Activated naive CD8-positive, alpha-beta T cell treated with anti-CD3 and anti-CD28 coated beads for 36 hours (primary cell): ENCODE data around the gene TESMIN. TPM values are rescaled to one million over a fixed set of nuclear protein-coding genes. Genes with fewer than 3 reads are reported as not detected.

Source experiments
- DNase-seq: peaks from one replicate; pipeline ENCODE4 v3.0.0; 2021
- H3K27ac Mint-ChIP-seq: one replicate; pipeline ENCODE4 v1.8.0; 2022; ENCODE audit warnings: mild to moderate bottlenecking, moderate library complexity, mixed read lengths
- H3K27me3 Mint-ChIP-seq: one replicate; pipeline ENCODE4 v1.8.0; 2022; ENCODE audit warnings: mild to moderate bottlenecking, mixed read lengths
- H3K36me3 Mint-ChIP-seq: one replicate; pipeline ENCODE4 v1.8.0; 2021; ENCODE audit warnings: mild to moderate bottlenecking, mixed read lengths
- H3K4me1 Mint-ChIP-seq: one replicate; pipeline ENCODE4 v1.8.0; 2021; ENCODE audit warnings: mixed read lengths
- H3K4me3 Mint-ChIP-seq: one replicate; pipeline ENCODE4 v1.8.0; 2022; ENCODE audit warnings: mild to moderate bottlenecking, moderate library complexity, mixed read lengths
- H3K9me3 Mint-ChIP-seq: one replicate; pipeline ENCODE4 v1.8.0; 2022; ENCODE audit warnings: mixed read lengths
- total RNA-seq, 2 experiments: library from RNA; stranded (reverse); gene quantifications; one replicate each; pipeline ENCODE4 v1.2.3, GENCODE V29; 2021

The TESMIN gene
- total RNA-seq, 2 experiments from 2014 or later, result 2.2 to 3.2 TPM

DNA sequence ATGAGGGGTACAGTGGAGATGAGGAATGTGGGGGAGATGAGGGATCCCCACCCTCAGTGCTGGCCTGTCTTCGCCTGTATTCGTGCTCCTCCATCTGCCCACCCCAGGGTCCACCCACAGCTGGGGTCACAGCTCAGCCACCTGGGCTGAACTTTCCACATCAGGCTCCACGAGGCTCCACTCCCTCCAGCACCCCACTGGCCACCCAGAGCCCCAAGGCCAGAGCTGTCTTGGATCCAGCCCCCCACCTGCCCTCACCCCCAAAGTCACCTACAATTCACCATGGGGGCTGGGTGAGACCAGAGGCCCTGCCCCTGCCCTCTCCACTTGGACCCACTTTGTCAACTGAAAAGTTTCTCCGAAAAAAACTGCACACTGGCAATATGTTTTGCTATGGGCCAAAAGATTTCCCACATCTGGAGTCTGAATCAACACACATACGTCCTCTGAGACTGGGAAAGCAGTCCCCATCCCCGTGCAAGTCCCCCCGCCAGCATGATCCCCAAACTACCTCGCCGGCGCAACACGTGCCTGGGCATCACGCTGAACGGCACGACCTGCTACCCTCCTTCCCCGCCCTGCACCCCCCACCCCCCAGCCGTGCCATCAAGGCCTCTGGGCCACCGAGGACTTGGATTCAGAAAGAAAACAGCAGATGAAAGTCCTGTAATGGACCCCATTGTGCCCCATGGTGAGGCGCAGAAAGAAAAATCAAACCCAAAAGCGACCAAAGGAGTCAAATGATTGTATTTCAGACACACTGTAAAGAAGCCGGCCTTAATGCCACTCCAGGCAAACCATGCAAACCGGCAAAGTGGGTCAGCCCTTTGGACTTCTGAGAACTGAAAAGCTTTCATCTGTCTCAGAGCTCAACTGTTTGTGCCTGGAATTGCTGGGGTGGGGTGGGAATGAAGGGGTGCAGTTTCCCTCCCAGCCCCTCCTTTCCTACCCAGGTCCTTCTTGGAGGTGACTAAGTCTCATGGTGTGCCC is 83.5 kb downstream of the TESMIN start:
- H3K27ac Mint-ChIP-seq, result no peak overlapping the region
- DNase-seq, result no peak
- H3K4me3 Mint-ChIP-seq, result no peak overlapping the region
- H3K9me3 Mint-ChIP-seq, result no peaks in the 10 kb centered on the region
- no peaks in the 10 kb centered on the region for H3K36me3 Mint-ChIP-seq
- no peaks in the 10 kb centered on the region for H3K4me1 Mint-ChIP-seq
- peaks cover 12% of the 10 kb centered on the region for H3K27me3 Mint-ChIP-seq

DNA sequence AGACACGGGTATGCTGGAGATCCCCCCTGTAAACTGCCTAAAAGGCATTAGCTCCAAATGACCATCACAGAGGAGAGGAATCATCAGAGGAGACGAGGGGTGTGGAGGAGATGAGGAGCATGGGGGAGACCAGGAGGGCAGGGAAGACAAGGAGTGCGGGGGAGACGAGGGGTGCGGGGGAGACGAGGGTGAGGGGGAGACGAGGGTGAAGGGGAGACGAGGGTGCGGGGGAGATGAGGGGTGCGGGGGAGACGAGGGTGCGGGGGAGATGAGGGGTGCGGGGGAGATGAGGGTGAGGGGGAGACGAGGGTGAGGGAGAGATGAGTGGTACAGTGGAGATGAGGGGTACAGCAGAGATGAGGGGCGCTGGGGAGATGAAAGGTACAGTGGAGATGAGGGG is 84.5 kb downstream of the TESMIN start:
- no peak for DNase-seq
- Mint-ChIP-seq H3K27me3 (peaks cover 18% of the 10 kb centered on the region), H3K4me1 (no peaks in the 10 kb centered on the region)

DNA sequence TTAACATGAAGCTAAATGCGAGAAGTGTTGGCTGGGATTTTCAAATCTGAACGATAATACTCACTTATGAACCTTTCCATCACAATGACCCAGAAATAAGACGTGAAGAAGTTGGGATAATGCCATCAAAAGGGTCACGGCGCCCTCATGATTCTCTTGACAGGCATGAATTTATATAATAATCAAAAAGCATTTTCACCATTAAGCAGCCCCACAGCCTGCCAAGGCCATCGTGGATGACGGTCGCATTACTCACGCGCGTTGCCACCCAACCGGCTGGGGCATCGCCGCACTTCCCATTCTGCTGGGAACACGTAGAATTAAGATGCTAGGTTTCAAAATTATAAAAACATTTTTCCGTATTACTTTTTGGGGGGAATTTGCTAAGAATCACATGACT is 85.9 kb downstream of the TESMIN start:
- Mint-ChIP-seq H3K4me1 (no peaks in the 10 kb centered on the region), H3K4me3 (no peak overlapping the region), H3K27ac (no peak overlapping the region), H3K9me3 (no peaks in the 10 kb centered on the region), H3K36me3 (no peaks in the 10 kb centered on the region), H3K27me3 (peaks cover 18% of the 10 kb centered on the region)
- no peak for DNase-seq

More for the DNA sequence above, 84.5 kb downstream of the TESMIN start:
- no peak overlapping the region for H3K27ac Mint-ChIP-seq
- no peaks in the 10 kb centered on the region for H3K36me3 Mint-ChIP-seq
- H3K9me3 Mint-ChIP-seq, result no peaks in the 10 kb centered on the region
- no peak overlapping the region for H3K4me3 Mint-ChIP-seq

DNA sequence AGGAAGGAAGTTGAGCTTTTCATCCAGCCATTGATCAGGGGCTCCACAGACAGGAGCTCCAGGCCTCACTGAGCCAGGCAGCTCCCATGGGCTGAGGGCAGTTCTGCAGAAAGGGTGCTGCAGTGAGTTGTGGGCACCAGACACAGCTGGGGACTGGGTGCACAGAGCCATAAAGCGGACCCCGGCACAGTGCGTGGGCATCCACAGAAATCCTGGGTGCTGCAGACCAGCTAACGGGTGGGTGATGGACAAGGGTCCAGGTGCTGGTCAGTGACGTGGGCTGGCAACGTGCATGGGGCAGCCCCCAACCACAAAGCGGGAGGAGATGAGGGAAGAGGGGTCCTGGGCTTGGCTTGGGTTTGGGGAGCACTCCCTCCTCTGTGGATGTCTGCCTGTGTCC is 86.4 kb downstream of the TESMIN start:
- no peaks in the 10 kb centered on the region for H3K4me1 Mint-ChIP-seq
- peaks cover 18% of the 10 kb centered on the region for H3K27me3 Mint-ChIP-seq
- H3K27ac Mint-ChIP-seq, result no peak overlapping the region
- no peak for DNase-seq
- H3K36me3 Mint-ChIP-seq, result no peaks in the 10 kb centered on the region
- no peak overlapping the region for H3K4me3 Mint-ChIP-seq
- H3K9me3 Mint-ChIP-seq, result no peaks in the 10 kb centered on the region

DNA sequence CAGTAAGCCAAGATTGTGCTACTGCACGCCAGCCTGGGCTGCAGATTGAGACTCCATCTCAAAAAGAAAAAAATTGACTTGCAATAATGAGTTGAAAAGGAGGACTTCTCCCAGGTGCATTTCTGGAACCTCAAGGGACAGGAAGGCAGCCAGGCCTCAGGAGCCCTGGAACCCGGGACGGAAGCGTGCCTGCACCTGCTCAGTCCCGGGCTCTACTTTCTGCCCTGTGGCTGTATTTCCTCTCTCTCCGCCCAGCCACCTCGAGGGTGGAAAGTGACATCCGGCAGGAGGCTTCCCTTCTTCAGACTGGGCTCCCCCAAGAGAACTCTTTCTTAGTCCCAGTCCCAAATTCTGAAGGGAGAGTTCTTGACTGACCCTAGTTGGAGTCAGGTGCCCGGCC is 87.2 kb downstream of the TESMIN start:
- Mint-ChIP-seq H3K27ac (no peak overlapping the region), H3K4me1 (no peaks in the 10 kb centered on the region), H3K9me3 (no peaks in the 10 kb centered on the region), H3K4me3 (no peak overlapping the region), H3K36me3 (no peaks in the 10 kb centered on the region), H3K27me3 (peaks cover 18% of the 10 kb centered on the region)
- DNase-seq, result no peak

DNA sequence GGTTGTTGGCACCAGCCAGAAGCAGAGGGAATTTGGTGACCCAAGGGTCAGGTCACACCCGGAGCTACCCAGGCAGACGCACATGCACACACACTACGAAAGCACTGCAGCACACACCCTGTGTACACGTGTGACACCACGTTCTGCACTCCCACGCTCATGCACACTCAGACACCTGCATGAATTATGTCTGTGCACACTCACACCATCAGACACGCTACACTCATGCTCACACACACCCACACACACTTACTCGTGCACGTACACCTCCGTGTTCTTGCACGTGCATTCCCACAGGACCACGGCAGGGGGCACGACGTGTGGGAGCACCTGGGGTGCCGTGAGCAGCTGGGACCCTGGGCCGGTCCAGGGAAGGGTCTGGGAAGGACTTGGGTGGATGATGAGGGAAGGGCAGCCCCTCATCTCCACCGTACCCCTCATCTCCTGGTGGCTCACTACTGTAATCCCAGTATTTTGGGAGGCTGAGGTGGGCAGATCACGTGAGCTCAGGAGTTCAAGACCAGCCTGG is 87.8 kb downstream of the TESMIN start:
- H3K4me3 Mint-ChIP-seq, result no peak overlapping the region
- no peaks in the 10 kb centered on the region for H3K4me1 Mint-ChIP-seq
- H3K36me3 Mint-ChIP-seq, result no peaks in the 10 kb centered on the region
- H3K27me3 Mint-ChIP-seq, result peaks cover 18% of the 10 kb centered on the region
- H3K27ac Mint-ChIP-seq, result no peak overlapping the region
- DNase-seq, result no peak
- no peaks in the 10 kb centered on the region for H3K9me3 Mint-ChIP-seq

DNA sequence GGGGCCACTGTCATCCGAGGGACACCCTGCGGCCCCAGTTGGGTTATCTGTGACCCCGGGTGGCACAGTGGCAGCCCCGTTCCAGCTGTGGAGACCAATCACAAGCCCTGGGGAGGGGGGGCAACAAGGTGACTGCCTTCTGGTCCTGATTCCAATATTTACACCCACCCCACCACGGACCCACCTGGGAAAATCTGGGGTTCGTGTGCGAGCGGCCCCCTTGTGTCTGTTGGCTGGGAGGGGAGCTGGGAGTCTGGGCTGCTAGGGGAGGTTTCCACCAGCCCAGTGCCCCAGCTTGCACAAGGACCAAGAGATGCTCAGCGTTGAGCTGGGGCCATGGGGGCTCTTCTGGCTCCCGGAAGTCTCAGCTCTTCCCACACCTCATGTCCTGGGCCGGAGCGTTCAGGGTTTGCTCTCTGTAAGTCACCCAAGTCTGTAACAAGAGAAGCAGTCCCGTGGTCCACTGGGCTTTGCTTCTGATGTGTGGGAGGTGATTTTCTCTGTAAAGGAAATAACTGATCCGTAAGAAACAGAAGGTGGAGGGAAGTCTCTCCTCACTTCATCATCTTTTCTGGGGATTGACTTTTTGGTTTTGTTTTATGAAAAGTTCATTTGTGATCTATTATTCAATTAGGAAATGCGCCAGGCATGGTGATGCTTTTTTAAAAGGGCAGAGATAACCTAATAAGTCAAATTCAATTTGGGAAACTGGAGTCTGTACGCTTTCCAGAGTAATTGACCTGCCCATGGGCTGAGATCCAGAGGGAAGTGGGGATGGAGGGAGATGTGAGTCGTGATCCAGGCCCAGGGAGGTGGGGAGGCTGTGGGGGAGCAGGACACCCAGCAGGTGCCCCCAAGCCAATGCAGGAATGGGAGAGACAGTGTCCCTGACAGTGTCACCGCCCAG is 89.4 kb downstream of the TESMIN start:
- H3K27ac Mint-ChIP-seq, result no peak overlapping the region
- no peak for DNase-seq
- no peaks in the 10 kb centered on the region for H3K36me3 Mint-ChIP-seq
- H3K27me3 Mint-ChIP-seq, result peaks cover 18% of the 10 kb centered on the region
- H3K4me3 Mint-ChIP-seq, result no peak overlapping the region
- H3K9me3 Mint-ChIP-seq, result no peaks in the 10 kb centered on the region
- H3K4me1 Mint-ChIP-seq, result no peaks in the 10 kb centered on the region

DNA sequence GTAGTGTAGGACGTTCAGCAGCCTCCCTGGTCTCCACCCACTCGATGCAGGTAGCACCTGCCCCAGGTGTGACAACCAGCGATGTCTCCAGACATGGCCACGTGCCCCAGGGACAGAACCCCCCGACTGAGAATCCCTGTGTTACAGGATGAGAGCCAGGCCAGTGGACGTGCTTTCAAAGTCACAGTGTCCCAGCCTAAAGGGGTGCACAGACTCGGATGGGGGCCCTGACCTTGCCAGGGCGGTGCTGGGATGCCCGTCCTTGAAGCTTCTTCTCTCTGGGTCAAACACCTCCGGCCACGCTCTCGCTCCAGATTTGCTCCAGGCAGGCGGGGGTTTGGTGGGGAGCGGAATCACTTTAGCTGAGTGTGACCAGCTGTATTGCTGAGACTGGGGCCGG is 90.3 kb downstream of the TESMIN start:
- Mint-ChIP-seq H3K4me1 (no peaks in the 10 kb centered on the region), H3K27ac (no peak overlapping the region), H3K4me3 (no peak overlapping the region), H3K27me3 (peaks cover 18% of the 10 kb centered on the region), H3K9me3 (no peaks in the 10 kb centered on the region), H3K36me3 (no peaks in the 10 kb centered on the region)
- no peak for DNase-seq

DNA sequence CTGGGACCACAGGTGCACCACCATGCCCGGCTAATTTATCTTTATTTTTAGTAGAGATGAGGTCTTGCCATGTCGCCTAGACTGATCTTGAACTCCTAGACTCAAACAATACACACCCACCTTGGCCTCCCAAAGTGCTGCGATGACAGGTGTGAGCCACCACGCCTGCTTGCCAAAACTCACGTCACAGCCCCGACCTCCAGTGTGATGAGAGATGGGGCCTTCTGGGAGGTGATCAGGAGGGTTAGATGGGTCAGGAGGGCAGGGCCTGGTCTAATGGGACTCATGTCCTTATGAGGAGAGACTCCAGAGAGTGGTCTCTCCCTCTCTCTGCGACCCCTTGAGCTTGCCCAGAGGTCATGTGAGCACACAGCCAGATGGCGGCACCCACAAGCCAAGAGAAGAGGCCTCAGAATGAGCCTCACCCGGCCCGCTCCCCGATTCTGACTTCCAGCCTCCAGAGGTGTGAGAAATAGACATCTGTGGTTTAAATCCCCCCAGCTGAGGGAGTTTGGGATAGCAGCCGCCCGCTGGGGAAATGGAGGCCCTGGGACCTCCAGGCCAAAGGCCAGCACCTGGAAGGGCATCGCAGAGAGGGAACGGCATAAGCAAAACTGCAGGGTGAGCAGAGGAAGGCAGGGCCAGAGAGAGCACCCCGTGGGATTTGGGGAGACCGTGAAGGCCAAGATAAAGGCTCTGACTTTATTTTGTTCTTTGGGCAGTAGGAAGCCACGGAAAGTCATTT is 91.1 kb downstream of the TESMIN start:
- H3K36me3 Mint-ChIP-seq, result no peaks in the 10 kb centered on the region
- no peak overlapping the region for H3K27ac Mint-ChIP-seq
- no peak for DNase-seq
- H3K4me1 Mint-ChIP-seq, result no peaks in the 10 kb centered on the region
- no peaks in the 10 kb centered on the region for H3K9me3 Mint-ChIP-seq
- H3K27me3 Mint-ChIP-seq, result peaks cover 17% of the 10 kb centered on the region
- H3K4me3 Mint-ChIP-seq, result no peak overlapping the region

DNA sequence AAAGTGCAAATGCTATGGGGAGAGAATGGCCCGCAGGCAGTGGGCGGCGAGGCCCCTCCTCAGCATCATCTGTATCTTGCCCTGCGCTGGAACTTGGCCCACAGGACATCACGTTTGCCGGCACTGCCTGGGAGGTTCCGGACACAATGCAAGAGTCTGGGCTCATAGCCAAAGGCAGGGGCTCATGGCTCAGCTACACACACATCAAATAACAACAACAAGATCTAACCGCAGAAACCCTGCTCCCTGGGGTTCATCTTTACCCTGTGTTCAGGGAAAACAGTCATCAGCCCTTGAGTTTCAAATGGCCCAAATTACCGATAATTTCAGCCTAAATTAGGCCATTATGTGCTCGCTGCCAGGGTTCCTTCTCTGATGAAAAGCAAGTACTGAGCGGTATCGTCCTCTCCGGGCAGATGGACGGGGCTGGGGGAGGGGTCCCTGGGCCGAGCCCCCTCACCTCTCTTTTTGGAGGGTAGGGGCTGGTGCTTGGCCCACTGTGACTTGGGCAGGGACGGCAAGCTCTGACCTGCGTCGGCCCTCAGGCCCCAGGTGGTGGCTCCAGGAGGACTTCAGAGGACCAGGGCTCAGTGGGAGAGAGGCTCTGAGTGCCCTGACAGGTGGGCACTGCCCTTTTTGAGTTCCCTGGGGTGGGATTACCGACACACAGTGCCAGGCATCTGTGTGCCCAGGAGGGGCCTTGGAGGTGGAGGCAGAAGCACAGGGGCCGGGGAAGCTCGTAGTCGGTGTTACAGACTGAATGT is 92.0 kb downstream of the TESMIN start:
- Mint-ChIP-seq H3K4me3 (no peak overlapping the region), H3K27me3 (peaks cover 8% of the 10 kb centered on the region), H3K36me3 (no peaks in the 10 kb centered on the region), H3K4me1 (no peaks in the 10 kb centered on the region), H3K9me3 (no peaks in the 10 kb centered on the region), H3K27ac (no peak overlapping the region)
- DNase-seq, result no peak

DNA sequence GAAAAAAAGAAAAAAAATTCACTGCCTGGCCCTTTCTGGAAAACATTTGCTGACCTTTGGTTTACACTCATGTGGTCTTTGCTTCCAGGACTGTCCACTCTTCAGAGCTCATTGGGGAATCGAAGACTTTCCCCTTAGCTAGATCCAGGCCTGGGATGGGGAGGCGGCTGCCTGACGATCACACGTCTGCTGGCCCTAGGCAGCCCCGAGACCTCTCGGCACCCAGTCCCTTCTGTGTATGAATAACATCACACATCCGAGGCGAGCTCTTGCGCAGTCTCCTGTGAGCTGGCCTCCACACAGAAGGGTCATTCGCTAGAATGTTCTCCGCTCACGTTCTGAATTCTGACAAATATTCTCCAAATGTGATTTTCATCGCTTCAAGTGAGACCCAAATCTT is 92.7 kb downstream of the TESMIN start:
- H3K9me3 Mint-ChIP-seq, result no peaks in the 10 kb centered on the region
- no peak for DNase-seq
- peaks cover 7% of the 10 kb centered on the region for H3K27me3 Mint-ChIP-seq
- no peaks in the 10 kb centered on the region for H3K36me3 Mint-ChIP-seq
- H3K4me3 Mint-ChIP-seq, result no peak overlapping the region
- no peak overlapping the region for H3K27ac Mint-ChIP-seq
- H3K4me1 Mint-ChIP-seq, result no peaks in the 10 kb centered on the region

DNA sequence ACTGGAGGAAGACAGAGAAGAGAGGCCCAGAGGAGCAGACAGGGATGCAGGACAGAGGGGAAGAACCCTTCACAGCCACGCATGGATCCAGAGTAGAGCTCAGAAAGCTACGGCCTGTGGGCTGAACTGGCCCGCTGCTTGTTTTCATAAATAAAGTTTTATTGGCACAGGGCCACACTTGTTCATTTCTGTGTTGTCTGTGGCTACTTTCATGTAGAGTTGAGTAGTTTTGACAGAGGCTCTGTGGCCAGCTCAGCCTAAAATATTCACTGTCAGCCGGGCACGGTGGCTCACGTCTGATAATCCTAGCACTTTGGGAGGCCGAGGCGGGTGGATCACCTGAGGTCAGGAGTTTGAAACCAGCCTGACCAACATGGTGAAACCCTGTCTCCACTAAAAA is 93.2 kb downstream of the TESMIN start:
- Mint-ChIP-seq H3K4me3 (no peak overlapping the region), H3K36me3 (no peaks in the 10 kb centered on the region), H3K4me1 (no peaks in the 10 kb centered on the region), H3K9me3 (no peaks in the 10 kb centered on the region), H3K27me3 (peaks cover 7% of the 10 kb centered on the region), H3K27ac (no peak overlapping the region)
- no peak for DNase-seq
